GM12801 (cell line): ENCODE measurements around the gene GRIA3.

Experiments
- CTCF ChIP-seq: IDR thresholded peaks from one replicate; pipeline ENCODE4 v1.5.1; 2011; ENCODE audit warnings: control low read depth; ENCODE audit not compliant: insufficient read length; ENCODE audit errors: extremely low read depth

GRIA3 gene

GRCh38 chrX:123230798-123231197 lies 46.7 kb downstream of the GRIA3 start:
- TF ChIP-seq CTCF: no peak

- TF ChIP-seq CTCF: no peak
These were observed 52.8 kb downstream of the GRIA3 start for GRCh38 chrX:123236859-123237258.

GRCh38 chrX:123237271-123237670 lies 53.2 kb downstream of the GRIA3 start:
- no peak for TF ChIP-seq CTCF

- TF ChIP-seq CTCF: no peak
These were observed 70.4 kb downstream of the GRIA3 start for GRCh38 chrX:123254457-123254856.

GRCh38 chrX:123256378-123256777 lies 72.3 kb downstream of the GRIA3 start:
- TF ChIP-seq CTCF: no peak

GRCh38 chrX:123260920-123261418 lies 76.9 kb downstream of the GRIA3 start:
- TF ChIP-seq CTCF: no peak

- no peak for TF ChIP-seq CTCF
These were observed 79.2 kb downstream of the GRIA3 start for GRCh38 chrX:123263270-123263669.

GRCh38 chrX:123263747-123264146 lies 79.7 kb downstream of the GRIA3 start:
- TF ChIP-seq CTCF: no peak
